Measurements from ENCODE around the gene SMAD5. TPM values are rescaled to one million over a fixed set of nuclear protein-coding genes. Genes with fewer than 3 reads are reported as not detected.

Gene SMAD5
- total RNA-seq, 1 donor from 2014 or later = 61.6 TPM

GRCh38 chr5:136153581-136154236 is 21.1 kb downstream of the SMAD5 start:
- DNase-seq (ENCODE audit: low spot score) = no peak

GRCh38 chr5:136155078-136155477 is 22.4 kb downstream of the SMAD5 start:
- no peak for DNase-seq (ENCODE audit: low spot score)

GRCh38 chr5:136155761-136156160 is 23.1 kb downstream of the SMAD5 start:
- DNase-seq (ENCODE audit: low spot score) = no peak

- DNase-seq (ENCODE audit: low spot score) = no peak
Measured at GRCh38 chr5:136157514-136157913, 24.9 kb downstream of the SMAD5 start.

GRCh38 chr5:136159457-136159856 is 26.8 kb downstream of the SMAD5 start:
- no peak for DNase-seq (ENCODE audit: low spot score)

- no peak for DNase-seq (ENCODE audit: low spot score)
Measured at GRCh38 chr5:136162008-136162407, 29.4 kb downstream of the SMAD5 start.

GRCh38 chr5:136164226-136164625 is 31.6 kb downstream of the SMAD5 start:
- no peak for DNase-seq (ENCODE audit: low spot score)

GRCh38 chr5:136166909-136167308 is 34.3 kb downstream of the SMAD5 start:
- no peak for DNase-seq (ENCODE audit: low spot score)

GRCh38 chr5:136169218-136169617 is 36.6 kb downstream of the SMAD5 start:
- no peak for DNase-seq (ENCODE audit: low spot score)

GRCh38 chr5:136174021-136174659 is 41.5 kb downstream of the SMAD5 start:
- DNase-seq (ENCODE audit: low spot score) = no peak

GRCh38 chr5:136182618-136183017 is 50.0 kb downstream of the SMAD5 start:
- no peak for DNase-seq (ENCODE audit: low spot score)

GRCh38 chr5:136185974-136186665 is 53.5 kb downstream of the SMAD5 start:
- DNase-seq (ENCODE audit: low spot score) = no peak

- no peak for DNase-seq (ENCODE audit: low spot score)
Measured at GRCh38 chr5:136186796-136187195, 54.2 kb downstream of the SMAD5 start.

GRCh38 chr5:136188859-136189258 is 56.2 kb downstream of the SMAD5 start:
- DNase-seq (ENCODE audit: low spot score) = no peak

- no peak for DNase-seq (ENCODE audit: low spot score)
Measured at GRCh38 chr5:136190091-136190720, 57.6 kb downstream of the SMAD5 start.

- DNase-seq (ENCODE audit: low spot score) = peak; percentile 78
Measured at GRCh38 chr5:136190904-136191303, 58.3 kb downstream of the SMAD5 start.

GRCh38 chr5:136191304-136192014 is 58.8 kb downstream of the SMAD5 start:
- peak; percentile 79 for DNase-seq (ENCODE audit: low spot score)

GRCh38 chr5:136192015-136192525 is 59.4 kb downstream of the SMAD5 start:
- peak; percentile 74 for DNase-seq (ENCODE audit: low spot score)

- DNase-seq (ENCODE audit: low spot score) = peak; percentile 89
Measured at GRCh38 chr5:136192526-136193321, 60.1 kb downstream of the SMAD5 start, which contains the start of gene SMIM32. Gene SMIM32, minus strand, starts transcription at chr5:136193162. Its CDS starts 638 bp downstream, at chr5:136192524.

GRCh38 chr5:136193322-136193935 is 60.8 kb downstream of the SMAD5 start:
- DNase-seq (ENCODE audit: low spot score) = peak; percentile 62

All from mesenteric fat pad (tissue), 1 donor.